NCI-H2107 (cell line): ENCODE data around the gene FAM107B.

Experiments
- DNase-seq: peaks from one replicate; lab custom pipeline; 2025; lab: John Stamatoyannopoulos, UW

FAM107B gene

DNA sequence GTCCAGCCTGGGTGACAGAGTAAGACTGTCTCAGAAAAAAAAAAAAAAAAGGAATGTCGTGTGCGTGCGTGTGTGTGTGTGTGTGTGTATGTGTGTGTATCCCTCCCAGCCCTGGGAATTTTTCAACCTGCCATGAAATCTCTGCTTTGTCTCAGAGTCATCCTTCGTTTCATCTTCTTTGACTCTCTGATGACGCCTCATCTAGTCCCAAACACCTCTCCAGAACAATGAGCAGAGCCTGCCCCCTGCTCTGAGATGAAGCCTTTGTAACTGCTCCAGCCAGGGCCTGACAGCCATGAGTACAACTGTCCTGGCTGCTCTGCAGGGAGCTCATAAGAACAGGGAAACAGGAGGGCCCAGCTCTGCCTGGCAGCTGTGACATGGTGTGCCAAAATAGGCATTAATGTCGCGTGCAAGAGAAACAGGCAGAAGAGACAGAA is 149.5 kb downstream of the FAM107B start:
- DNase-seq: no peak

DNA sequence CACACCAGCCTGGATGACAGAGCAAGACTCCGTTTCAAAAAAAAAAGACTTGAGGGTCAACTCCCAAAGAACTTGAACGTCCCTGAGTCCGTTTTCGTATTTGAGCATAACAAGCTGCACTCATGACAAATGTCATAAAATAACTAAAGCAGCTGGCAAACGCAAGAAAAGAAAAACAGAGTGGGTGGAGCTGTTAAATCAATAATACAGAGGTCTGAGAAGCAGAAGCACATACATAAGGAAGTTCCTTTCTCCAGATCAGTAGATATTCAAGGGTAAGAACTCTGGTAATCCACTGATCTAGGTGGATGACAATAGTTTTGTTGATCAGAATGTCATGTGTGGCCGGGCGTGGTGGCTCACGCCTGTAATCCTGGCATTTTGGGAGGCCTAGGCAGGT is 150.1 kb downstream of the FAM107B start:
- DNase-seq: no peak

- peak; percentile 14 for DNase-seq
Observed at GRCh38 chr10:14623931-14624330, 150.8 kb downstream of the FAM107B start.

GRCh38 chr10:14621037-14621436 is 153.7 kb downstream of the FAM107B start:
- no peak for DNase-seq

DNA sequence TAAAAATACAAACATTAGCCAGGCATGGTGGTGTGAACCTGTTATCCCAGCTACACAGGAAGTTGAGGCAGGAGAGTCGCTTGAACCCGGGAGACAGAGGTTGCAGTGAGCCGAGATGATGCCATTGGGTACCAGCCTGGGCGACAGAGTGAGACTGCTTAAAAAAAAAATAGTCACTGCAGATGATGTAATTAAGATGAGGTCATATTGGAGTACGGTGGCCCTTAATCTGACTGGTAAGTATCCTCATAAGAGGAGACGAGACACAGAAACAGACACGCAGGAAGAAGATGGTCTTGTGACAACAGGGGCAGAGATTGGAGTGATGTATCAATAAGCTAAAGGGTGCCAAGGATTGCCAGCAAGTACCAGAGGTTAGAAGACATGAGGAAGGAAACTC is 156.0 kb downstream of the FAM107B start:
- no peak for DNase-seq

- no peak for DNase-seq
Observed at GRCh38 chr10:14617852-14618251, 156.8 kb downstream of the FAM107B start.

DNA sequence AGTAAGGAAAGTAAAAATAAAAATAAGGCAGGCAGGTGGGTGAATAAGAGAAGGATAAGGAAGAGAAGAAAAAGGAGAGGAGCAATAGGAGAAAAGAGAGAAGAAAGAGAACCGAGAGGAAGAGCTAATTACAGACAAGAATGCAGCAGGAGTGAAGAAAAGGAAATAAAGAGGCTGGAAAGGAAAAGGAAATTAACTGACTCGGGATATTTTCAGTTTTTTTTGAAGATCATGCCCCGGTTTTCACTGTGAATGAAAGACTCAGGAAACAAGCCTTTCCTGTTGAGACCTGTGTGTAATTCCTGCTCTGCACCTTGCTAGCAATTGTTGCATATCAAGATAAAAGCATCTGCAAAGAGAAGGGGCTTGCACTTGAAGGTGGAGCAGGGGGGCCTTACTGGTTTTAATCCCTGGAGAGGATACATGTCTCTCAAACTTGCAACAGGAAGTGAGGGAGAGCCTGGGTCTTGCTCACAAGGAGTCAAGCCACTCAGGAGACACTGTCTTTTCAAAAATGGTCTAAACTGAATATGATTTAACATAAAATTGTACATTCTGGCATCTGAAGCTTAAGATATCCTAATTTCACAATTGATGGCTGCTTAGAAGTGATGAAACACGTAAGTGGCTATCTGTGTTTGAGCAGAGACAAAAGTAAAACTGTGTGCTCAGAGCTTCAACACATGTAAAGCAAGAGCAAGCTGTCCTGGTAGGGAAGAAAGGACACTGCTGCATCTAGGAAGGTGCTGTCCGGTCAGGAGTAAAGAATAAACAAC is 157.6 kb downstream of the FAM107B start:
- no peak for DNase-seq

DNA sequence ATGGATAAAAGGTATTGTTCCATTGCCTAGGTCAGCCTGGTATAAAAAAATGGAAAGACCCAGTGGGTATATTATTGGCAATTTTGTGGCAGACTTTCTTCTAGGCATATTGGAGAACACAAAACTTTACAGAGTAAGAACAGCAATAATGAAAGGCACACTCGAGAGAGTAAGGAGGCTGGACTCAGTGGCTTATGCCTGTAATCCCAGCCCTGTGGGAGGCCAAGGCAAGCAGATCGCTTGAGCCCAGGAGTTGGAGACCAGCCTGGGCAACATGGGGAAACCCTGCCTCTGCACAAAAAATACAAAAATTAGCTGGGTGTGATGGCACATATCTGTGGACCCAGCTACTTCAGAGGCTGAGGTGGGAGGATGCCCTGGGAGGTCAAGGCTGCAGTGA is 158.2 kb downstream of the FAM107B start:
- no peak for DNase-seq

- no peak for DNase-seq
Observed at GRCh38 chr10:14613588-14613920, 161.1 kb downstream of the FAM107B start.

- DNase-seq: no peak
Observed at GRCh38 chr10:14612873-14613587, 161.7 kb downstream of the FAM107B start.

GRCh38 chr10:14611968-14612693 is 162.6 kb downstream of the FAM107B start:
- DNase-seq: no peak

DNA sequence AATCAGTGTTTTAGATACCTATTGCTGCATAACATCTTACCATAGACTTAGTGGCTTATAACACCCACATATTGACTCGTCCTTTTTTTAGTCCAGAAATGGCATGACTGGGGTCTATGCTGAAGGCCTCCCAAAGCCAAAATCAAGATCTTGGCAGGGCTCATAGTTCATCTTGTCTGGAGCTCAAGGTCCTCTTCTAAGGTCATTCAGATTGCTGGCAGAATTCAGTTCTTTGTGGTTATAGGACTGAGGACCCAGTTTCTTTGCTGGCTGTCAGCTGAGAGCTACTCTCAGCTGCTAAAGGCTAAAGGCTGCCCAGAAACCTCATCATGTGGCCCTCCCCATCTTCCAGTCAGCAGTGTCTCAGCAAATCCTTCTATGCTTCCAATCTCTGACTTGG is 165.5 kb downstream of the FAM107B start:
- DNase-seq: no peak

GRCh38 chr10:14608381-14609001 is 166.2 kb downstream of the FAM107B start:
- no peak for DNase-seq

- DNase-seq: no peak
Observed at GRCh38 chr10:14606633-14607032, 168.1 kb downstream of the FAM107B start.

GRCh38 chr10:14605231-14605925 is 169.3 kb downstream of the FAM107B start:
- no peak for DNase-seq

DNA sequence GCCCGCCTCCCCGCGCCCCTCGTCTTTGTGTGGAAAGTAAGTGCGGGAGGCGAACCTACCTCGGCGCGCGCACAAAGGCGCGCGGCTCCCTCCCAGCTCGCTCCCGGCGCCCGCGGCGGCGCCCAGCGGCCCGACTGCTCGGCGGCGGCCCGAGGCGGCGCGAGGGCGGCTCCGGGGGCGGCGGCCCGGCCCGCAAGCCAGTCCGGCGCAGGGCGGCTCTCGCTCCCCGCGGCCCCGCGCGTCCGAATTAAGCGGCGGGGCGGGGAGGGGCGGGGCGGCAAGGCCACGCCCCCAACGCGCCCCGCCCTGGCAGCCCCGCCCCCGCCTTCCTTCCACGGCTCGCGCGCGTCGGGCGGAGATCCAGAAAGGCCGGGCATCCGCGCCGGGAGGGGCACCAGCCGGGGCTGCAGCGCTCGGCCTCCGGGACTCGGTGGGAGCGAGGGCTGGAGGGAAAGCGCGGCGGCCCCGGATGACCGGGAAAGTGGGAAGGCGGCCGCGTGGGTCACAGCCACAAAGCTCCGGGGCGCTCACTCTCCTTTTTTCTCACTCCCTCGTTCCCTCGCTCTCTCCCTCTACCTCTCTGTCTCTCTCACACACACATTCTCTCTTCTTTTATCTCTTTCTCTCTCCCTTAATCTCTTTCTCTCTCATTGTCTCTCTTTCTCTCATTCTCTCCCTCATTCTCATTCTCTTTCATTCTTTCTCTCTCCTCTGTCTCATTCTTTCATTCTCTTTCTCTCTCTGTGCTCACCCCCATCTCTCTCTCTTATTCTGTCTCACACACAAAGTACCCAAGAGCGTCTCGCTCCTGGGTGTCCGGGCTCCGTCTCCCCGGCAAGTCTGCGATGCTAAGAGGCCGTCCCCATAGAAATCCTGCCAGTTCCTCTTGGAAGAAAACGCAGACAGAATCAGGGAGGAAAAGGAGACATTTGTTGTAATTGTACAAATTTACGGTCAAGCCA is 170.2 kb downstream of the FAM107B start:
- DNase-seq: peak; percentile 3

GRCh38 chr10:14603534-14604102 is 171.1 kb downstream of the FAM107B start:
- DNase-seq: no peak

- DNase-seq: no peak
Observed at GRCh38 chr10:14602807-14603533, 171.7 kb downstream of the FAM107B start.

DNA sequence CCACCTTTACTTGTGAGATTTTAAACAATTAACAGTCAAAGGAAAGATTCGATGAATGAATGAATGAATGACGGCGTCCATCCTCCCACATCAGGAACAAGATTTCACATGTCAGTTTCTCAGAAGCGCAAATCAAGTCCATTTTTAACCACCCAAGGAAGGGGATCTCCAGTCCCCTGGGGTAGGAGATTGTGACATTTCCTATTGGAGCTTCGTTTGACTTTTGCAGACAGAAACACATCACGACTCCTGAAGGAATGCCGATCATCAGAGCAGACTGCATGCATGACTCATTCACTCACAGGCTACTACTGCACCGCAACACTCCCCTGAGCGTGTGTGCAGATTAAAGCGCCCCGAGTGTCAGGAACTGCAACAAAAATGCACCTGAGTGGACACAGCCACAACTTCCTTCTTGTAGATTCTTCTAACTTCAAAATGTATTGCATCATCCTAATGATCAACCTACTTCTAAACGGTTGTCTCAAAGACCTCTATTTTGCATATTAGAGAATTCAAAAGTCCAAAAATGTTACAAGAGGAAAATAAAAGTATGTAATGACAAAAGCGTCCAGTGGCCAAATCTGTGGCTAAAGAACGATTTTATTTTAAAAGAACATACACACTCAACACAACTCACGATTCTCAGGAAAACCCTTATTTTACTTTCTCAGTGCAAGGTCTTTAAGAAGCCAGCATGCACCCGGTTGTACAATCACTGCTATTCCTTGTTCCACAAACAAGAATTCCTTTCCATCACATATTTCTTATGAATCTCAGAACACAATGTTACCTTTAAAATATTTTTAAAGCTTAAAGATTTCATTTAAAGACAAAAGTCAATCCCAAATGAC is 172.6 kb downstream of the FAM107B start:
- no peak for DNase-seq
